GM12878 (cell line): ENCODE measurements around the gene WNK2. TPM values are rescaled to one million over a fixed set of nuclear protein-coding genes. Genes with fewer than 3 reads are reported as not detected.

Experiments used
- ATAC-seq: fragments of 200-7000 bp; cut with Tn5 transposase; 3 replicates; pipeline ENCODE4 v1.9.1; 2020; ENCODE audit warnings: mild to moderate bottlenecking, moderate library complexity
- BruUV-seq: library from RNA; stranded (reverse); fragments of 400-500 nt; replicated peaks from 2 replicates; lab custom pipeline; 2021; lab: Mats Ljungman, UMichigan
- CTCF ChIA-PET: fragments of 300-600 bp; sonication (Branson Sonifier 250); formaldehyde crosslinking; extraction: SDS; loops from one replicate; lab custom pipeline; 2021; ENCODE audit warnings: inconsistent platforms; lab: Yijun Ruan, JAX
- POLR2A ChIA-PET: fragments of 350-600 bp; formaldehyde crosslinking; extraction: SDS; loops from one replicate; lab custom pipeline; 2021; ENCODE audit warnings: inconsistent platforms; lab: Charles Lee
- RAD21 ChIA-PET: fragments of 300-600 bp; sonication (Branson Sonifier 250); formaldehyde crosslinking; loops from one replicate; lab custom pipeline; 2023; ENCODE audit warnings: antibody characterized with exemption; ENCODE audit not compliant: unreplicated experiment; lab: Charles Lee
- SMC1A ChIA-PET: fragments of 300-600 bp; sonication (Branson Sonifier 250); formaldehyde crosslinking; loops from one replicate; lab custom pipeline; 2023; ENCODE audit not compliant: unreplicated experiment, uncharacterized antibody; lab: Charles Lee
- DNase-seq: peaks from one replicate; pipeline ENCODE4 v3.0.0-alpha.2; 2011; ENCODE audit warnings: low read depth, low spot score
- FAIRE-seq: peaks from 3 replicates; lab custom pipeline; 2011; peaks lifted over from hg19 to GRCh38; lab: Jason Lieb, UNC
- H2AFZ ChIP-seq: 2 replicates; pipeline ENCODE4 v1.6.0; 2011; ENCODE audit warnings: low read depth, low read length, control low read depth; ENCODE audit not compliant: control insufficient read depth
- H3K27ac ChIP-seq: 2 replicates; pipeline ENCODE4 v1.5.1; 2011; ENCODE audit warnings: control low read depth; ENCODE audit not compliant: control insufficient read depth, insufficient read depth
- H3K27me3 ChIP-seq, 2 experiments: replicated peaks in 1 of 2; 2 replicates each; pipeline versions ENCODE4 v1.6.0 to v1.6.1; 2011; ENCODE audit warnings: low read length in 1 of 2; ENCODE audit not compliant: control insufficient read depth in 2 of 2, insufficient read depth in 2 of 2
- H3K36me3 ChIP-seq, 2 experiments: 2 replicates each; pipeline ENCODE4 v1.5.1; 2011; ENCODE audit warnings: low read length in 1 of 2; ENCODE audit not compliant: control insufficient read depth in 2 of 2, insufficient read depth in 2 of 2
- H3K4me1 ChIP-seq: 2 replicates; pipeline ENCODE4 v1.6.1; 2011; ENCODE audit warnings: mild to moderate bottlenecking, low read length, moderate library complexity, mixed read lengths; ENCODE audit not compliant: control insufficient read depth, insufficient read depth
- H3K4me2 ChIP-seq: 2 replicates; pipeline ENCODE4 v1.6.0; 2011; ENCODE audit warnings: control low read depth; ENCODE audit not compliant: control insufficient read depth, insufficient read depth
- H3K4me3 ChIP-seq: fragments of 200-600 bp; sonication (generic); 2 replicates; pipeline ENCODE4 v1.5.1; 2016
- H3K79me2 ChIP-seq: 2 replicates; pipeline ENCODE4 v1.6.0; 2011; ENCODE audit warnings: low read length; ENCODE audit not compliant: control insufficient read depth, insufficient read depth
- H3K9ac ChIP-seq: 2 replicates; pipeline ENCODE4 v1.8.0; 2011; ENCODE audit warnings: low read length, control low read depth, mixed read lengths; ENCODE audit not compliant: control insufficient read depth, insufficient read depth
- H3K9me3 ChIP-seq: replicated peaks from 3 replicates; pipeline ENCODE4 v1.5.1; 2011; ENCODE audit warnings: mild to moderate bottlenecking, low read length; ENCODE audit not compliant: control insufficient read depth, insufficient read depth
- H4K20me1 ChIP-seq: 2 replicates; pipeline ENCODE4 v1.6.0; 2011; ENCODE audit not compliant: control insufficient read depth, insufficient read depth
- CBX5 ChIP-seq: sonication (generic); IDR thresholded peaks from 2 replicates; pipeline ENCODE4 v1.6.1; 2016; ENCODE audit warnings: low read depth, moderate library complexity, mild to moderate bottlenecking, inconsistent platforms
- CREB1 ChIP-seq: IDR thresholded peaks from 2 replicates; pipeline ENCODE4 v1.6.1; 2012; ENCODE audit warnings: low read depth, mild to moderate bottlenecking, inconsistent platforms
- IKZF2 ChIP-seq, 2 experiments: fragments of 450-650 bp; IDR thresholded peaks; 2 replicates each; pipeline ENCODE4 v1.6.1; 2017; ENCODE audit warnings: mild to moderate bottlenecking in 2 of 2, moderate library complexity in 2 of 2
- IRF5 ChIP-seq: fragments of 450-650 bp; IDR thresholded peaks from 2 replicates; pipeline ENCODE4 v1.6.1; 2017; ENCODE audit warnings: borderline replicate concordance
- KDM1A ChIP-seq: fragments of 200-600 bp; sonication (generic); IDR thresholded peaks from 2 replicates; pipeline ENCODE4 v1.6.1; 2016; ENCODE audit warnings: borderline replicate concordance
- WRNIP1 ChIP-seq: IDR thresholded peaks from 2 replicates; pipeline ENCODE4 v1.6.1; 2011; ENCODE audit warnings: low read depth, low read length, improper control_type of control experiment, borderline replicate concordance
- ZNF687 ChIP-seq: fragments of 450-650 bp; IDR thresholded peaks from 2 replicates; pipeline ENCODE4 v1.6.1; 2017; ENCODE audit warnings: mild to moderate bottlenecking, moderate library complexity
- WGBS: methylation state at CpG from one replicate; pipeline ENCODE4 v1.1.6; 2016; ENCODE audit warnings: low lambda C conversion rate; ENCODE audit not compliant: insufficient replicate concordance, insufficient coverage; ENCODE audit errors: missing lambda C conversion rate; 5-methylcytosine and 5-hydroxymethylcytosine counted together
- in situ Hi-C: fragments of 300-500 bp; cut with MboI; formaldehyde crosslinking; loops from 9 replicates; pipeline ENCODE4 v1.14.3; 2018; ENCODE audit warnings: mixed read lengths
- intact Hi-C: fragments of 100-400 bp; cut with micrococcal nuclease; formaldehyde crosslinking; loops from one replicate; pipeline ENCODE4 v1.14.2; 2022; ENCODE audit not compliant: unreplicated experiment
- polyA plus RNA-seq, 11 experiments: library from polyadenylated mRNA; depleted of rRNA in 4 of 11; unstranded in 6 of 11; stranded (reverse) in 5 of 11; fragments of >200 nt; fragmentation: Nextera tagmentation in 4 of 11; fragmentation: Illumina TruSeq in 1 of 11; extraction: Ambion mirVana in 4 of 11; extraction: Trizol in 1 of 11; gene quantifications; 1 replicate in 1 of 11; 2 replicates in 10 of 11; pipeline versions ENCODE4 v1.2.1 to v1.2.3, GENCODE V29; 2011 to 2016; ENCODE audit warnings: inconsistent platforms in 2 of 11, missing spikeins in 2 of 11, low read depth in 1 of 11
- total RNA-seq, 4 experiments: library from RNA; depleted of rRNA in 3 of 4; stranded (reverse); fragments of >200 nt in 3 of 4; fragmentation: Illumina TruSeq in 1 of 4; extraction: Trizol in 1 of 4; gene quantifications; 2 replicates each; pipeline versions ENCODE4 v1.2.1 to v1.2.3, GENCODE V29; 2013 to 2021

The WNK2 gene
- total and polyA plus RNA-seq, 10 of the 15 experiments (the other 5 are each of a cell fraction or from before 2014, with no cell fraction given), result 0.15 TPM; not detected in 9

DNA sequence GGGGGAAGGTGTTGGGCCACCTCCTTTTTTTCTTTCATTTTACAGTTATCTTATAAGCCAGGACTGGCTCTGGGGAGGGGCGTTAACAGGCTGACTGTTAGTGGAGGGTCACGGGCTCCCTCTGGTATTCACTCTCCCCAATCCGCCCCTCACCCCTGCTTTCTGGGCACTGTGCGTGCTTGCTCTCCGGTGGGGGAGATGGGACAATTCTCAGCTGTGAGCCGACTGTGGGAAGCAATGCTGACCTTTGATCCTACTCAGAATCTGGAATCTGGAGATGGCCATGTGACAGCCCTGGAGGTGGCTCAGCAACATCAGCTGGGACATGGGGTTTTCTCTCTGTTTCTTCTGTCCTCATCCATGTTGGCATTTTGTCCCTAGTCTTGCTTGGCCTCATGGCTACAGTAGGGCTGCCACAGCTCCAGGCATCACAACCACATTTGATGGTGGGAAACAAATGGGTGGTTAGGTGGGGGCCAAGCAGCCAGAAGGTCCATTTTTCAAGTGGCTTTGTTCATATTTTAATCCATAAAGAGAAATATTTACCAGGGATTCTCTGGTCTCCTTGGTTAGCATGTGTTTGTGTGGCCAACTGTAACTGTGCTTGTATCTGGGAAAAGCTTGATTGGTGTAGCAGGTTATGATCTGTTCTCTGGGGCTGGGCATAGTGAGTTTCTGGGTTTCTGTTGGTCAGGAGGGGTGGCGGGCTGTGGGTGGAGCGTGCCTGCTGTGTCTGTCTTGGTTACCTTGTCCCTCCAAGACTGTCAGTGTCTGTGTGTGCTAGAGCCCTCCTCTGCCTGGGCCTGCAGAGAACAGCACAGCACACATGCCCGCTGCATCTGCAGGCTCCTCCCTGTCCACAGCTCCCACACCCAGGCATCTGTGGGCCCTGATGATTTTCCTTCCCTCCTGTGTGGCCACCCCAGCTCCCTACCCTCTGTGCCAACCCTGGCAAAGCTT is 12.4 kb downstream of the WNK2 start:
- Histone ChIP-seq H3K79me2 (no peaks in the 10 kb centered on the region), H3K4me1 (no peaks in the 10 kb centered on the region), H3K36me3 (no peaks in the 10 kb centered on the region), H3K27ac (no peak overlapping the region), H2AFZ (no peak overlapping the region), H3K4me2 (no peak overlapping the region), H4K20me1 (no peaks in the 10 kb centered on the region), H3K4me3 (no peak overlapping the region), H3K9ac (no peak overlapping the region), H3K27me3 (no peaks in the 10 kb centered on the region; a peak in 1 of 4 replicates), H3K9me3 (no peaks in the 10 kb centered on the region)
- intact Hi-C loops (no loop called here), in situ Hi-C loops (no loop called here)
- ChIA-PET RAD21 (no interaction called here), SMC1A (interaction anchor here (0.6 kb wide), 1 partner anchor 66 kb away, joined by 3 read pairs; no protein-coding TSS in a partner anchor), POLR2A (no interaction called here), CTCF (no interaction called here)
- 35% methylated on average over 9 of the region's 9 CpGs for WGBS
- no peak for ATAC-seq
- no peak for DNase-seq
- no peak for FAIRE-seq
- BruUV-seq, result no TSS peak
- TF ChIP-seq WRNIP1, result no peak
- TF ChIP-seq CBX5, result no peak
- TF ChIP-seq IRF5, result no peak
- TF ChIP-seq KDM1A, result no peak
- TF ChIP-seq IKZF2 (IDR thresholded peaks at IDR 0.05), result no peak
- no peak for TF ChIP-seq ZNF687
- TF ChIP-seq CREB1, result no peak
